H1 (cell line): ENCODE measurements around the gene TPSD1. TPM values are rescaled to one million over a fixed set of nuclear protein-coding genes. Genes with fewer than 3 reads are reported as not detected.

ENCODE experiments used
- CHD7 ChIP-seq: fragments of 300-600 bp; sonication (generic); IDR thresholded peaks from 2 replicates; pipeline ENCODE4 v1.7.1; 2012; ENCODE audit warnings: low read length, moderate library complexity, mild to moderate bottlenecking, inconsistent platforms; ENCODE audit not compliant: insufficient replicate concordance
- polyA plus RNA-seq, 7 experiments: library from polyadenylated mRNA; depleted of rRNA in 3 of 7; stranded (reverse) in 5 of 7; unstranded in 2 of 7; fragments of >200 nt in 5 of 7; fragments of 200-250 nt in 2 of 7; gene quantifications; 1 replicate in 5 of 7; 2 replicates in 1 of 7; 4 replicates in 1 of 7; pipeline versions ENCODE4 v1.2.1 to v1.2.3, GENCODE V29; 2011 to 2013; ENCODE audit warnings: missing spikeins in 2 of 7, mixed read lengths in 2 of 7
- total RNA-seq: library from RNA; stranded (reverse); fragmentation: NEBNext Ultra II Directional; extraction: Animal tissue kit (Norgen Biotek cat#: 25700); gene quantifications from 2 replicates; pipeline ENCODE4 v1.2.1, GENCODE V29; 2021

Gene TPSD1
- total and polyA plus RNA-seq, 2 of the 8 experiments (the other 6 are each of a cell fraction or from before 2014, with no cell fraction given), result 0.26 TPM; not detected in 1

GRCh38 chr16:1218061-1218929 is 37.6 kb upstream of the TPSD1 start (continued):
- TF ChIP-seq CHD7, result no peak
